Keratinocyte (primary cell): ENCODE results near the gene SYNDIG1.

Experiments used
- CTCF ChIP-seq, 3 experiments: IDR thresholded peaks in 1 of 3; conservative IDR thresholded peaks in 1 of 3; optimal IDR thresholded peaks in 1 of 3; 2 replicates in 2 of 3; 3 replicates in 1 of 3; pipeline versions ENCODE3 to v1.5.1; 2011; ENCODE audit warnings: low read length in 3 of 3, mild to moderate bottlenecking in 3 of 3, moderate library complexity in 2 of 3, control low read depth in 1 of 3, inconsistent platforms in 1 of 3; ENCODE audit not compliant: insufficient read depth in 2 of 3; ENCODE audit errors: extremely low read depth in 1 of 3
- EZH2 ChIP-seq: IDR thresholded peaks from one replicate; pipeline ENCODE4 v1.6.1; 2012; ENCODE audit warnings: inconsistent platforms, mild to moderate bottlenecking, low read length, moderate library complexity

GRCh38 chr20:24492031-24492607 is 22.7 kb downstream of the SYNDIG1 start:
- TF ChIP-seq CTCF (optimal IDR thresholded peaks at IDR 0.05 in 1 of 3, IDR thresholded peaks at IDR 0.05 in 1 of 3, conservative IDR thresholded peaks at IDR 0.05 in 1 of 3; ENCODE audit: extremely low read depth in 1 of 3, insufficient read depth in 2 of 3, low read length in 3 of 3) (no peak), EZH2 (no peak)
